HS-27A (cell line): ENCODE data around the gene SEZ6.

Source experiments
- DNase-seq: peaks from one replicate; pipeline ENCODE4 v3.0.0-alpha.2; 2012; ENCODE audit warnings: low read depth, missing footprints

SEZ6 gene

GRCh38 chr17:28975646-28976045 is 30.2 kb downstream of the SEZ6 start:
- no peak for DNase-seq

GRCh38 chr17:28975031-28975430 is 30.8 kb downstream of the SEZ6 start:
- DNase-seq, result no peak

GRCh38 chr17:28974451-28974850 is 31.4 kb downstream of the SEZ6 start:
- no peak for DNase-seq

GRCh38 chr17:28973425-28973824 is 32.4 kb downstream of the SEZ6 start:
- DNase-seq, result peak; percentile 42

GRCh38 chr17:28972437-28972836 is 33.4 kb downstream of the SEZ6 start:
- peak; percentile 46 for DNase-seq

- DNase-seq, result no peak
Measured at GRCh38 chr17:28970879-28971278, 35.0 kb downstream of the SEZ6 start.

GRCh38 chr17:28969706-28970393 is 36.0 kb downstream of the SEZ6 start:
- DNase-seq, result no peak

GRCh38 chr17:28968914-28969295 is 36.9 kb downstream of the SEZ6 start:
- DNase-seq, result no peak

GRCh38 chr17:28968231-28968913 is 37.5 kb downstream of the SEZ6 start:
- DNase-seq, result no peak

GRCh38 chr17:28967221-28968135 is 38.4 kb downstream of the SEZ6 start:
- no peak for DNase-seq

- DNase-seq, result no peak
Measured at GRCh38 chr17:28963841-28964240, 42.0 kb downstream of the SEZ6 start.

GRCh38 chr17:28963055-28963611 is 42.7 kb downstream of the SEZ6 start:
- DNase-seq, result no peak

GRCh38 chr17:28961391-28961790 is 44.4 kb downstream of the SEZ6 start:
- DNase-seq, result no peak

GRCh38 chr17:28960256-28961061 is 45.4 kb downstream of the SEZ6 start:
- DNase-seq, result no peak

GRCh38 chr17:28959471-28959871 is 46.4 kb downstream of the SEZ6 start:
- DNase-seq, result no peak

GRCh38 chr17:28958820-28959455 is 46.9 kb downstream of the SEZ6 start:
- no peak for DNase-seq

GRCh38 chr17:28957992-28958355 is 47.9 kb downstream of the SEZ6 start:
- no peak for DNase-seq

- DNase-seq, result no peak
Measured at GRCh38 chr17:28957277-28957991, 48.4 kb downstream of the SEZ6 start.

- no peak for DNase-seq
Measured at GRCh38 chr17:28956861-28957260, 49.0 kb downstream of the SEZ6 start.

- DNase-seq, result no peak
Measured at GRCh38 chr17:28956112-28956511, 49.7 kb downstream of the SEZ6 start.

GRCh38 chr17:28955408-28955807 is 50.4 kb downstream of the SEZ6 start:
- no peak for DNase-seq
